GM18909 (cell line): ENCODE results near the gene AKAP9.
"Not testable (repeated sequence)": the region's sequence is repeated elsewhere in the genome, so short reads cannot be mapped to it uniquely, and the experiment has no call there.

ENCODE experiments used
- ATAC-seq: cut with Tn5 transposase; IDR thresholded peaks from one replicate; pipeline ENCODE4 v1.9.1; 2021; ENCODE audit warnings: mild to moderate bottlenecking; ENCODE audit not compliant: unreplicated experiment, poor library complexity

AKAP9 gene

GRCh38 chr7:92053312-92053711 lies 112.7 kb downstream of the AKAP9 start:
- ATAC-seq, result no peak

GRCh38 chr7:92056286-92056685 lies 115.6 kb downstream of the AKAP9 start:
- no peak for ATAC-seq

- no peak for ATAC-seq
Observed at GRCh38 chr7:92057375-92057774, 116.7 kb downstream of the AKAP9 start.

DNA sequence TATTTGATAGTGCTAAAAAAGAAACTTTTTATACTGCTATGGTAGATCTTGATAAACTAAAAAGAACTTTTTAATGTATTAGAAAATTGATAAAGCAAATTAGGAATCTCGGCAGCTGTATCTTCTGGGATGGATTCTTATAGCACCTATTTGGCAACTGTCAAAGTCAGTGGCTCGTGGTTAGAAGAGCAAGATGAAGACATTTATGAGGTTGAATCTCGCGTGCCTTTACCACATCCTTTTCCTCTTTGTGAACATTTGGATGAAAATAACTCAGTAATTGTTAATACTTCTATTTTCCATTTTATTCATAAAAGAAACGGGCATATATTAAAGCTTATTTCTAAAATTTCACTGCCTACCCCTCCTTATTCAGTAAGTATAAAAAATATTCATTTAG lies 117.4 kb downstream of the AKAP9 start:
- ATAC-seq, result peak; percentile 82

- no peak for ATAC-seq
Observed at GRCh38 chr7:92058899-92059298, 118.2 kb downstream of the AKAP9 start.

DNA sequence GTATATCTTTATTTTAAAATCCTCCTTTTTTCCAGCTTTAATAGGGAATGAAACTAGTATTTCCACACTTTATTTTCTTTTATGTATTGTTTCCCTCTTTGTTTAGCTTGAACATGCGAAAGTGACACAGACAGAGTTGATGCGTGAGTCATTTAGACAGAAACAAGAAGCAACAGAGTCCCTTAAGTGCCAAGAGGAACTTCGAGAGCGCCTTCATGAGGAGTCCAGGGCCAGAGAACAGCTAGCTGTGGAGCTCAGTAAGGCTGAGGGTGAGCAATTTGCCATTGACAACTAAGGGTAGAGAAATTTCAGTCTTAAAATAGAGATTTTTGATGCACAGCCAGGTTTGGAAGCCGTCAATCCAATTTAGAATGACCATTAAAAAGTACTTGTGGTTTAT lies 120.5 kb downstream of the AKAP9 start:
- no peak for ATAC-seq

DNA sequence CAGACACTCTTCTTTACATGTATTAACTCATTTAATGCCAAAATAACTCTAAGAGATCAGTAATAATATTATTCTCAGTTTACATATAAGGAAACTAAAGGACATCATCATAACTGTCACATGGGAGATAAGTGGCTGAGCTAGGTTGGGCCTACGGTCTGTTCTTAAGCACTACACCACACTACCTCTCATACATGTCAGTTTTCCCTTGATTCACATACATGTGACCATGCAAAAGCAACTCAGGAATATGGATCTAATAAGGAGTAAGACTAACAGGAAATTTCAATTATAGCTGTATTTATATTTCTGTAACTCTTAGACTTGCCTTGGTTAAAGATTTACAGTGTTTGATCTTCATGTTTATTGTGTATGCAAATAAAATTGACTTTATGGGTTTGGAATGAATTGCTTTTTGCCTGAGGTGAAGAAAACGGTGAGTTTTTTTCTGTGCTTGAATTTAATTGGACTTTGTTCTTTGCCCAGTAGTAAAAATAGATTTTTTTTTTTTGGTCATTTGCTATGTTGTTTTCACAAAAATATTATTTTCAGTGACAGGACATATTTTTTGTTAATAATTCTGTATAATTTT lies 123.9 kb downstream of the AKAP9 start:
- no peak for ATAC-seq

- no peak for ATAC-seq
Observed at GRCh38 chr7:92071032-92071431, 130.4 kb downstream of the AKAP9 start.

DNA sequence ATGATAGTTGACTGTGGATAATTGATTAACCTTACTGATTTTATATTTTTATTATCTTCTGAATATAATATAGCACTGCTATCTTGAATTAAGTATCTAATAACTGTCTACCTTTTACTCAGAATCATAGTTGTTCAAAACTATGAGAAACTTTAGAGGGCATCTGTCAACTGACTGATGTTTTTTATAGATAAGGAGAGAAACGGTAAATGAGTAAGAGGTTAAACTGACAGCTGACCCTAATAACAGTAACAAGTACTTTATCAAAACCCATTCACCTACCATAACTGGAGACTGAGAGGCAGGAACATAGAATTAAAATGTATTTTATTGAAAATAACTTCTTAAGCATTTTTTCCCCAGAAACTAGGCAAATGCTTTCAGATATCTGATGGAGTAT lies 131.5 kb downstream of the AKAP9 start:
- no peak for ATAC-seq

GRCh38 chr7:92072708-92073107 lies 132.0 kb downstream of the AKAP9 start:
- ATAC-seq, result no peak

GRCh38 chr7:92075455-92076158 lies 134.9 kb downstream of the AKAP9 start:
- ATAC-seq, result peak; percentile 95

GRCh38 chr7:92076509-92076908 lies 135.8 kb downstream of the AKAP9 start:
- ATAC-seq, result no peak

DNA sequence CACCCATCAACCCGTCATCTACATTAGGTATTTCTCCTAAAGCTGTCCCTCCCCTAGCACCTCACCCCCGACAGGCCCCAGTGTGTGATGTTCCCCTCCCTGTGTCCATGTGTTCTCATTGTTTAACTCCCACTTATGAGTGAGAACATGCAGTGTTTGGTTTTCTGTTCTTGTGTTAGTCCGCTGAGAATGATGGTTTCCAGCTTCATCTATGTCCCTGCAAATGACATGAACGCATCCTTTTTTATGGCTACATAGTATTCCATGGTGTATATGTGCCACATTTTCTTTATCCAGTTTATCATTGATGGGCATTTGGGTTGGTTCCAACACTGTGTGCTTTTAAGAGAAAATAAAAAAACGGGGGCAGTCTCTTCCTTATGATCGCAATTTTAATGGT lies 143.3 kb downstream of the AKAP9 start:
- ATAC-seq, result not testable (repeated sequence)

DNA sequence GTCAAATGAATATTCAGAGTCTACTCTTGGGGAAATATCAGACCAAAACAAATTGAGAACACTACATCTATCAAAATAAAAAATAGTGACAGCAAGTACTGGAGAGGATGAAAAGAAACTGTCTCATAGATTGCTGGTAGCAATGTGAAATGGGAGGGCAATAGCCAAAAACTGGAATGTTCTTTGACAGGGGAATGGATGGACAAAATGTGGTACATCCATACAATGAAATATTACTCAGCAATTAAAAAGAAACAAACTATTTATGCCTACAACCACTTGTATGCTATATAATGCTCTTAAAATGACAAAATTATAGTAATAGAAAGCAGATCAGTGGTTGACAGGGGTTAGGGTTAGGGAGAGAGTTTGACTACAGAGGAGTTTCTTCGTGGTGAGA lies 147.6 kb downstream of the AKAP9 start:
- no peak for ATAC-seq

DNA sequence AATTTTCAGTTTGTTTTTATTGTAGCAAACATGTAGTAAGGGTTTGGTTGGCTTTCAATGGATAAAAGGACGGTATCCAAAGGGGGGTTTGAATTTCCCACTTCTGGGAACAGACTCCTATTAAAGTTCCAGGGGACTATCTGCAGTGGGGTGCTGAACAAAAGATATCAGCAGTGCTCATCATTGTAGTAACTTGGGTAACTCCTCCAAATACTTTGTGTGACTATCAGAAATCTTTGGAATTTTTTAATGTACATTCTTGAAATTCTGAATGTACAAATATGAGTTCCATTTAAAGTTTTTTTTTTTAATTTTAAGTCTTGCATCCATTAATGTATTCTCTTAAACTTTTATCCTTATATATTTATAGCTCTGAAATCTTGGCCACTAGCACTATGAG lies 151.5 kb downstream of the AKAP9 start:
- ATAC-seq, result no peak

DNA sequence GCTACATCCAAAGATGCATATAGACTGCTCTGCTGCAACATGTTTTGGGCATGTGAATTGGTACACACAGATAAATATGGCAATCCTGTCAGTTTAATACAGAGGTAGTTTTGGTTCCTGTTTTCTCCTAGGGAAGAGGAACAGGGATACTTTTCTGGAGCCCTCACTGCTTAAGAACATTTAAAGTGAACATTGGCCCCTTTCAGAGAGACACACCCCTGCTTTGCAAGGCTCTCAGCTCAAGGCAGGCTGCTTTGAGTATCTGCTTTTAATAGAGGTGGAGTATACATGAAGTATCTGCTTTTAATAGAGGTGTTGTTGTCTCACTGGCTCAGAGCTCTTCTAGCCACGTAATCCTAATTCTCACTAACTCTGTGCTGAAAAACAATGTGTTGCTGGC lies 154.7 kb downstream of the AKAP9 start:
- ATAC-seq, result no peak

DNA sequence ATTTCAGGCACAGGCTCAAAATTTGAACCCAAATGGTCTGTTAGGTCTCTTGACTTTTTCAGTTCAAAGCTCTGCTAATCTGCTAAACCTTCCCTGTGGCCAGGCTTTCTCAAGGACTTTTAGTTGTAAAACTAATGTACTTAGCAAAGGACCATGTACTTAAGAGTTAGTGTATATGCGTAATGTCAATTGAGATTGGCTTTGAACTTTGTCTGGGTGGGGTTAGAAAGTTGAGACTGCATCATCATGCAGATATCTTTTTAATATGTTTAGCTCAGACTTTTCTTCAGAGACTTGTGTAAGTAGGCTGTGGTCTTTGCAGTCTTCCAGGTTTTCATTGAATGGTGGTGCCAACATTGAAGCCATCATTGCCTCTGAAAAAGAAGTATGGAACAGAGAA lies 159.9 kb downstream of the AKAP9 start:
- ATAC-seq, result no peak

DNA sequence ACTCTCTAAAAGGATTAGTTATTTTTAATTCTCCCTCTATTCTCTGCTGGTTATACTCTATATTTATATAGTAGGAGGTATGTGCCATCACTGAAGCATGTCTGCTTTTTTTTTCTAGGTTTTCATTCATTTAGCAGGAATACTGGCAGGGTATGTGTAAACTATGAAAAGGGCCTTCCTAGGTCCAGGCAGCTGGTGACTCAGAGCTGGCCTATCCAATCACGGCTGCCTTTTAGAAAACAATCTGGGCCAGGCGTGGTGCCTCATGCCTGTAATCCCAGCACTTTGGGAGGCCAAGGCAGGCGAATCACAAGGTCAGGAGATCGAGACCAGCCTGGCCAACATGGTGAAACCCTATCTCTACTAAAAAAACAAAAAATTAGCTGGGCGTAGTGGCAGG lies 162.2 kb downstream of the AKAP9 start:
- ATAC-seq, result not testable (repeated sequence)

GRCh38 chr7:92108821-92109220 lies 168.2 kb downstream of the AKAP9 start:
- ATAC-seq, result no peak

DNA sequence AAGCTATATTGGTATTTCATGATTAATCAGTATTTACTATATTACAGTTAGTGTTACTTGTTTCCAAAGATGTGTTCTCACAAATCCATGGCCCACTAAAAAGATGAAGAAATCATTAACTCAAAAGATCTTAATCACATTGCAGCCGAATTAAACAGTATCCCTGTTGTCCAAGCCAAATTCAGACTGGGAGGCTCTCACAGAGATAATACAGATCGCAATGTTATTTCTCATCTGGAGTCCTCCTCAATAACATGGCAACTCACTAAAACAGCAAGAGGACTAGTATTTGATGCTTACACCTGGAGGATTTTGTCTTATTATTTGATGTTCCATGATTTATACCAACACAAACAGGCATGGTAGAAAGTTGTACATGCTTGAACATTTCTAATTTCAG lies 170.2 kb downstream of the AKAP9 start:
- no peak for ATAC-seq

GRCh38 chr7:92115821-92116220 lies 175.2 kb downstream of the AKAP9 start:
- ATAC-seq, result no peak

- ATAC-seq, result no peak
Observed at GRCh38 chr7:92116949-92117348, 176.3 kb downstream of the AKAP9 start.
